Stimulated activated naive CD4-positive, alpha-beta T cell treated with Interleukin-2 at 50 U/mL for 16 hours (primary cell): Measurements from ENCODE around the gene ANOS1.
"Not testable (repeated sequence)": the region's sequence is repeated elsewhere in the genome, so short reads cannot be mapped to it uniquely, and the experiment has no call there.

Experiments used
- DNase-seq: peaks from one replicate; lab custom pipeline; 2025; lab: John Stamatoyannopoulos, UW

Gene ANOS1

DNA sequence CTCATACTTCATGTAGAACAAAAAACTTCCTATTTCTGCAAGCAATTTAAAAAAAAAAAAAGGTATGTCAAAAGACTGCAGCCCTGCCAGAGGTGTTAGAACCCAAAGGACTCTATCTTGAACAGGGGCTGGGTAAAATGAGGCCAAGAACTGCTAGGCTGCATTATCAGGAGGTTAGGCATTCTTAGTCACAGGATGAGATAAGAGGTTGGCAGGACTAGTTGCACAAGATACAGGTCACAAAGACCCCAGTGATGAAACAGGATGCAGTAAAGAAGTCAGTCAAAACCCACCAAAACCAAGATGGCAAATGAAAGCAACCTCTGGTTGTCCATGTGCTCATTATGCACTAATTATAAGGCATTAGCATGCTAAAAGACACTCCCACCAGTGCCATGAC lies 104.1 kb downstream of the ANOS1 start:
- no peak for DNase-seq

DNA sequence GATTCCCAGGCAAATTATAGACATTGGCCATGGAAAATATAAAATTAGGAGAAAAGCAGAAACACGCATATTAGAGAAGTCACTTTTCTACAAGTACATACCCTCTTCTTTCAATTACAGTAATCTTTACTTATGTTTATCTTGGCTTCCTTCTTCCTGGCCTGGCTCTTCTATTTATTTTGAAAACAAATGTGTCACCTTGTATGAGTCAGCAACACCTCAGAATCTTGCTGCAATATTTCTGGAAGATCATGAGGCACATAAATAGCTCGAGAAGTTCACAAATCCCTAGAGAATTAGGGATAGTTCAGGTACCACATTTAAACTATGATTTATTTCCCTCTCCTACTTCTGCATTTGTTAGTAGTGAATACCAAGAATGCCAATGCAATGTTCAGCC lies 124.6 kb downstream of the ANOS1 start:
- DNase-seq = no peak

DNA sequence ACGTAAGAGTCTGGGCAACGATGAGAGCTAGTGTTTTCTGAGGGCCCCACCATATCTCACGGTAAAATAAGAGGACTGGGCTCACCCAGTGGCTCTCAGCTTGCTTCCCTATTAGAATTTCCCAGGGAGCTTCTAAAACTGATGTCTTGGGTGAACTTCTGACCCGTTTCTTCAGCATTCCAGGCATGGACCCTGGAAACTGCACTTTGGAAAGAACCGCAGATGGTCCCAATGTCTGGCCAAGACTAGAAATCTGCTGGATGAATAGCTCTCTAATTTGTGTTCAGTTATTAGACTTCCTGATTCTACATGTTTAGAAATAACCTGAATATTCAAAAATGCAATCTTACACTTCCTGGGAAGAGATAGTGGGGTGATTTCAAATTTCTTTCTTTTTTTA lies 127.8 kb downstream of the ANOS1 start:
- no peak for DNase-seq

DNA sequence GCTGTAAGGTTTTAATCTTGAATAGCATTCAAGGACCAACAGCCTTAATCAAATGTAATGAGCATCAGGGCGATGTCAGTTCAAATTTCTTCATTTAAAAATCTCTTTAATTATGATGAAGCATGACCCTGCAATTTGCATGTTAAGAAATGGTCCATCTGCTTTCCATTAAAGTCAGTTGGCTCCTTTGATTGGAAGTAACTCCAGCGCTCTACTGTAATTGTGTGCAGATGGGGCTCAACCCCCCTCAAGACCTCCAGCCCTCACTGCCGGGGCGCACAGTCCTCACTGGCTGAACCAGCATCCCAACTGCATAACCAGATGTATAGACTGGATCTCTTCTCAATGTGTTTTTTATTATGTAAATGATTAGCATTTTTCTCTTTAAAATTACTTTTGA lies 140.4 kb downstream of the ANOS1 start:
- DNase-seq = no peak

DNA sequence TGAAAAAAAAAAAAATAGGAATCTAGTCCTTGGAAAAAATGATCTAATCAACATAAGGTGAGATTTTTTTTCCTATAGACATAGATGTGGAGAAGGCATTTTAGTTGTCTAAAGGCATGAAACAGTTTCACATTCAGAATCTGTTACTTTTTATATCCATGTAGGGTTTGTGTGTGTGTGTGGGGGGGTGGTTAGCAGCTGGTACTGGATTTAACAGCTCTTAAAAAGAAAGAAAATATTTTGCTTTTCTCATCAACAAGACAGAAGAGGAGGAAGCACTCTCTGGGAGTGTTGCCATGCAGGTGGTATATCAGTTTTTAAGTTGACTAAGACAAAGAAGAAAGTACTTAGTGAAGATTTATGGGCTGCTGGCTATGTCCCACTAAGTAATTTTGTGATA lies 145.0 kb downstream of the ANOS1 start:
- no peak for DNase-seq

DNA sequence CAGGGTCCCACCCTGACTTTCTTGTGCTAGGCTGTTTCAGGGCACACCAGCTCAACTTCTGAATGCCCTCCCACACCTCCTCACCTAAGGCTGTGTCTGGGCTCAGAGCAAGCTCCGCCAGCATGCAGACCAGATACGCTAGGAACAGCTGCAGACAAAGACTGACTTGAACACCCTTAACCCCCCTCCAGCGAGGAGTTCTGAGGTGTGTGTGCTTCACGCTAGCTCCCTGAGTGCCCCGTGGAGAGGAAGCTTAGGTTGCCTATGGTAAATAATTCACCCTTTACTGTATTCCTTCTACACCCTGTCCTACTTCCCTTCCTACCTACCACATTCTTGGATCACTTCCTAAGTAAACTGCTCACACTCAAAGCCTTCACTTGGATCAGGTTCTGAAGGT lies 152.3 kb downstream of the ANOS1 start:
- no peak for DNase-seq

DNA sequence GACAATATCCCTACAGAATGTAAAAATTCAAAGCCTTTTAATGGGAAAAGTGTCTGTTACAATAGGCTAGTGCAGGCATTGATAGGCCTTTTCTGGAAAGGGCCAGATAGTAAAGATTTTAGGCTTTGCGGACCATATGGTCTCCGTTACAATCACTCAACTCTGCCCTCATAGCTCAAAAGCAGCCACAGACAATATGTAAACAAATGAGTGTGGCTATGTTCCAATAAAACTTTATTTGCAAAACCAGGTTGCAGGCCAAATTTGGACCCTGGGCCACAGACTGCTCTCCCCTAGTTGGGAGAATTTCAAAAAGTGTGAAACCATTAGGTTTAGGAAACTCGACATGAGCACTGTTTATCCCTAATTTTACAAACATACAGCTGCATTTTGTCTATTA lies 155.1 kb downstream of the ANOS1 start:
- no peak for DNase-seq

DNA sequence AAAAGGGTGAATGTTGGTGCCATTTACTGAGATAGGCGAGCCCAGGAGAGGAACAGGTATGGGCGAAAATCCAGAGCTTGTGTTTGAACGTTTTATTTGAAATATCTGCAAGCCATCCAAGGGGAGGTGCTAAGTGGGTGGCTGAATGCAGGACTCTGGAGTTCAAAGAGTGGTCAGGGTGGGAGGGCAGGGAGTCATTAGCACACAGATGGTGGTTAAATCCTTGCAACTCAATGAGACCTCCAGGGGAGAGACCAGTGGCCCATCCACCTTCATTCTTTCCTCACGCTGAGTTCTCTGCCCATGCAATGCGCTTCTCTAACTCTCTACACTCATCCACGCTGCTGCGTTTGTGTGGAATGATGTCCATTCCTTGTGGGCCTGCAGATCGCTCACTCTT lies 166.2 kb downstream of the ANOS1 start:
- DNase-seq = no peak

DNA sequence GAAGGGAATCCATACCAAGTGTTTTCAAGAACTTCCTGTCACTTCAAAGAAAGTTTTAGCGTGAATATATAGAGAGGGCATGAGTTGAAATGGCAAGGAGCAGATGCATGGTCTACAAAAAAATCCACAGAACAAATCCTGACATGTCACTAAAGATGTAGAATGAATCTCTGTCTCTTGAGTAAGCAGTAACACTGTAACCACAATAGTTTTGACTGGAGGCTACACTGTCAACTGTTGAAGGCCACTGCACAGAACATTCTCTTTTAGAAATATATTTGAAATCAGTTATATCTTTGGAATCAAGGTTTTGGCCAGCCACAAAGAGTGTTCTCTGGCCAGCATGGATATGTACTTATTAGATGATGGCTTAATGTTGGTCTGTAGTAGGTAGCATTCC lies 183.5 kb downstream of the ANOS1 start:
- DNase-seq = no peak

DNA sequence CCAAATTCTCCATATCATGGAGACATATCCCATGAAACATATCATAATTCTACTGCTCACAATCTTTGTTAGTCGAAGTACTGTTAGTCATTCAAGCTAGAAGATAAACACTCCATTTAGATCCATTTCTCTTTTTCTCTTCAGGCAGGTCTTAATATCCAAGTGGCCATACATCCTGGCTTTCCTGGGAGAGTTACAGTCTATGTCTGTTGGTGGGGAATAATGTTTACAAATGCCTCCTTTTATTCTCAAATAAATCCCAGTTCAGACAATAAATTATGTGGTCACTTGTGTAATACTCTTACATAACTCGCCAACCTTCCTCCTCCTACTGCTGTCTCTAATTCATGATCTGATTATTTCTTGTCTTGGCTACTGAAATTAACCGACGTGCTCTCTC lies 185.2 kb downstream of the ANOS1 start:
- no peak for DNase-seq

DNA sequence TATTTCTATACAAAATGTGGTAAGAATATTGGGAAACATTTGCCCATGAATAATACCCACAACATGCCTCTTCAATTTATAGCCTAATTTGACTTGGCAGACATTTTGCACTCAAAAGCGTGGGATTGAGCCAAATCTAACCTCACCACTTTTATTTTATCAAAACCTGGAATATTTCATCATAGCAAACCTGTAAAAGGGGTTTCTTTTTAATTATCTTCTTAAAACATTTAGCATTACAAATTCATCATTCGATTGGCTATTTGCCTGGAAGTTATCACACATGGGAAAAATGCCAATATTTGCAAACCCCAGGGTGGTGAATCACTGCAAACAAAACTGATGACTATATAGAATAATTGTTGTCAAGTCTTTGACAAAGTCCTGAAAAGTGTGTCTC lies 211.1 kb downstream of the ANOS1 start:
- DNase-seq = no peak

DNA sequence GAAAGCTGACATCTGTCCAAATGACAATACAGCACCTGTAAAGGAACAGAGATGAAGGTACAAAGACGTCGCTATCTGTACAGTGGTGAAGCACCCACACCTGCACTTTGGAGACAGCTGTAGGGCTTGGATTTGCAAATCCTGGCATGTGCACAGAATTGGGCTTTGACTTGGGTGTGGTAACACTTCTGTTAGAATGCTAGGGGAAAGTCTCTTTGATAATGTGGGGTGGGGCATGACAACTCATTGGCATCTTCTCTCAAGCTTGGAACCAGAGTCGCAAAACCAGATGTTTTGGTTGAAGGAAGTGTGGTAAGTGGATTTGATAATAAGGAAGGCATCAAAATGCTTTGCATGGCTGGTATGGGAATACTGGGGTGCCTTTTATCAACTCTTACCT lies 211.8 kb downstream of the ANOS1 start:
- no peak for DNase-seq

DNA sequence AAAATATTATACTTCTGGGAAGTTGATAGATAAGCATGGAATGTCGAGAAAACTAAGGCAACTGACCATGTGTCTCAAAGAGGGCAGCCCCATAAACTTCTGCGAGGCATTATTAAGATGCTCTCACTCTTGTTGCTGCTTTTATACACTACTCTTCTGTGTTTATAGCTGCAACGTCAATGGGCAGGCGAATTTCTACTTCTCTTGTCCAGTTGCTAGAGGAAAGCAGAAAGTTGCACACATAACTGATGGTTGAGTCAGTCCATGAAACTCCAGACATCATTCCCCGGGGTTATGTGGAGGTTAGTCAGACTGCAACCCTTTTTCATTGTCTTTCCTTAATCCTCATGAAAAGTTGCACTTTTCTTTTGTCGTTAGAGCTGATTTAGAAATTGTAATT lies 227.5 kb downstream of the ANOS1 start:
- no peak for DNase-seq

DNA sequence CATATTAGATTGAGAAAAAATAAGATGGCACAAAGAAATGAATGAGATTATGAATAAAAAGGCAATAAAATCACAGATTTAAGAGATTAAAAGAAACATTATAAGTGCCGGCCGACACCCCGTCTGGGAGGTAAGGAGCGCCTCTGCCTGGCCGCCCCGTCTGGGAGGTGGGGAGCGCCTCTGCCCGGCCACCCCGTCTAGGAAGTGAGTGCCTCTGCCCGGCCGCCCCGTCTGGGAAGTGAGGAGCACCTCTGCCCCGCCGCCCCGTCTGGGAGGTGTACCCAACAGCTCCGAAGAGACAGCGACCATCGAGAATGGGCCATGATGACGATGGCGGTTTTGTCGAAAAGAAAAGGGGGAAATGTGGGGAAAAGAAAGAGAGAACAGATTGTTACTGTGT lies 229.8 kb downstream of the ANOS1 start:
- not testable (repeated sequence) for DNase-seq

DNA sequence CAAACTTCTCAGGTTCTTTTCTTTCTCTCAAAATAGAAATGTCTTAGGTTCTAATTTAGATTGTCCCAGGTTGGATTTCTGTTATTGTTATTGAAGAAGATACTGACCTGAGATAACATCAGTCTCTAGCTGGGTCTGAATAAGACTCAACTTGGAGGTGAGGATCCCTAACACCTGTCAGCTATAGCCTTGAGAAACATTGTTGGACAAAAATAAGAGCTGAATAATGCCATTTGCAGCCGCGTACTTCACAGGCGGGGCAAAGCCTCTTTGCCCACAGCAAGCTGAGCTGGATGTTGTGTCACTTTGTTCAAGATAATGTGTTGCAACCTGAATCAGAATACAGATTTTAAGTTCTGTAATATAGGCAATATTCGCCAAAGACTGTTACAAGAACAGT lies 231.7 kb downstream of the ANOS1 start:
- no peak for DNase-seq

DNA sequence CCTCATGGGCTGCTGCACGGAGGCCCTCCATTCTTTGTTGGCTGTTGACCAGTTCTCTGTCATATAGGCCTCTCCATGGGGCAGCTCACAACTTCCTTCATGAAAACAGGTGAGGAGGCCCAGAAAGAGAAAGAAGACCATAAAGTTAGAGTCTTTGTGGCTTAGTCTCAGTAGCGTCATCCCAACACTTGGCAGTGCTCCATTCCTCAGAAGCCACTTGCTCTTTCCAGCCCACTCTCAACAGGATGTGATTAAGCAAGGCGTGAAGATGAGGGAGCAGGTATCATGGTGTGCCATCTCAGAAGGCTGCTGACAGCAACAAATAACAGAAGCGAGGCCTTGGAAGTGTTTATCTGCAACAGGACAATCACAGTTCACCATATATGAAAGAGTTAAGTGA lies 236.9 kb downstream of the ANOS1 start:
- DNase-seq = not testable (repeated sequence)

DNA sequence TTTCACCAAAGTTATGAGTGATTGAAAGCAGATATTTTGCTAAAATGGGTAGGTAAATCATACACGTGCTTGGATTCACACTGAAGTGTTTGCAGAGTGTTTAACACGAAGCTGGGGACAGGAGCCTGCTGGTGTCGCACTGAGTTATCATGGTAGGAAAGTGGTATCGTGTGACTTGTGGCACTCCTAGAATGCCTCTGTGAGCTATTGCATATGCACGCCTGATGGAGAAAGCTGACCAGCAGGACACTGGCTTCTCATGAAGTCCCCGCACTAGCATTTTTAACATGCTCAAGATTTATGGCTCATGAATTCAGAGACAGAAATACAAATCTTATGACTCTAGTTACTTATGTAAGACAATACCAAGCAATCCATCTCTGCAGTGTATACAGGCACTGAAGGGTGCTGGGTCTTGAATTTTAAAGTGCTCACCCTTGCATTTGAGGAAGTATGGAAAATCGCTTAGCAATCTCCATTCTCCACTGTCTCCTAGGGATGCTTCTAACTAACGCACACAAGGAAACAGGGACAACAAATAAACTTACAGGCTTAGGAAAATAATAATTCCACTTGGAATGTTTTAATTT lies 247.5 kb downstream of the ANOS1 start:
- DNase-seq = no peak
